Measurements from ENCODE around the gene STK38L. TPM values are rescaled to one million over a fixed set of nuclear protein-coding genes. Genes with fewer than 3 reads are reported as not detected.
"Not testable (repeated sequence)": the region's sequence is repeated elsewhere in the genome, so short reads cannot be mapped to it uniquely, and the experiment has no call there.

STK38L gene
- total and polyA plus RNA-seq, 2 experiments from 2014 or later = 20.3 to 30.0 TPM

DNA sequence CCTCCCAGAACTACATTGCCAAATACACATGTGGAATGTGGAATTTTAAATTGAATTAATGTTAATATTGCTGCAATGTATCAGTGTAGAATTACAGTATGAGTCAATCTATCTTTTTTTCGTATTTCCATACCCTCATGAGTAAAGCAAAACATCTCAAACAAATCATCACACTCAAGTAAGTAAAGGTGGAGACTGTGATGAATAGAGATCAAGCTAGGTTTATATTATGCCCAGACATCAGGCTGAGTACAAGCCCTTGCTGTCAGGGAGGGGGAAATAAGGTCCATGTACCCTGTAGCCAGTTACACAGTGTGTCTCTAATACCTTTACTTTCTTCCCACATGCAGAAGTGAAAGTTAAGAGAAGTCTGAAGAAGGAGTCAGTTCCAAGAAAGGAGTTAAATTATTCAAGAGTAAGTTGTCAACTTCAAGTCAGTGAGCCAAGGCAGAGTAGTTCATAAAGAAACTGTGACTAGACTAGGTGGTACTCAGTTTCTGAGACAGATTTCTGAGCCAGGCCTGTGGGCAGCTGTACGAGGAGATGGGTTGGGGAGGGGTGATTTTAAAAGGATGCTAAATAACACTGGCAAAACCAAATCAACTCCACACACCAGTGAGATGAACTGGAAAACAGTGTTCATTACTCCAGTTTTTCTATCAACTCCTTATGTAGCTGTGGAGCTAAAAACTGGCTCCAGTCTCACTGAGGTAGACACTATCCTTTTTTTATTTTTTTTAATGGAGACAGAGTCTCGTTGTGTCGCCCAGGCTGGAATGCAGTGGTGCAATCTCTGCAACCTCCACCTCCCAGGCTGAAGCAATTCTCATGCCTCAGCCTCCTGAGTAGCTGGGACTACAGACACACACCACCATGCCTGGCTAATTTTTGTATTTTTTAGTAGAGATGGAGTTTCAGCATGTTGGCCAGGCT lies 23.8 kb upstream of the STK38L start:
- DNase-seq (ENCODE audit: low read depth in 1 of 2, low spot score in 1 of 2) = no peak
- no peak for TF ChIP-seq CTCF (IDR thresholded peaks at IDR 0.05; ENCODE audit: low read depth, low read length)

DNA sequence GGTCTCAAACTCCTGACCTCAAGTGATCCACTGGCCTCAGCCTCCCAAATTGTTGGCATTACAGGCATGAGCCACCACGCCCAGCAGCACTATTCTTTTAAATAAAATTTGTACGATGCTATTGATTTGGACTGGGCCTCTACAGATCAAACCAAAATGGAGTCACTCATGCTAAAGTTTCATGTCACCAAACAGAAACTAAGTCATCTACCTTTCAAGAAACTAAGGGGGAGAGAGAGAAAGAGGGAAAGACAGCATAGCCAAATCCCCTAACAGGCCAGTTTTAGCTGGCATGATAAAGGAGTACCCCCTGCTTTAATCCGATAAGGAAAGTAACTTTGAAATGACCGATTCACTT lies 23.1 kb upstream of the STK38L start:
- no peak for TF ChIP-seq CTCF (IDR thresholded peaks at IDR 0.05; ENCODE audit: low read depth, low read length)
- no peaks in the 10 kb centered on the region for H3K27me3 ChIP-seq
- no peaks in the 10 kb centered on the region for H3K4me1 ChIP-seq (ENCODE audit: low read depth)
- no peaks in the 10 kb centered on the region for H3K9me3 ChIP-seq (ENCODE audit: low read depth)
- no peak for DNase-seq (ENCODE audit: low read depth in 1 of 2, low spot score in 1 of 2)
- H3K4me3 ChIP-seq = no peak overlapping the region
- H3K27ac ChIP-seq = no peak overlapping the region
- H3K36me3 ChIP-seq = no peaks in the 10 kb centered on the region

More for the DNA sequence above, 23.8 kb upstream of the STK38L start:
- H3K9me3 ChIP-seq (ENCODE audit: low read depth) = no peaks in the 10 kb centered on the region
- no peaks in the 10 kb centered on the region for H3K36me3 ChIP-seq
- H3K27me3 ChIP-seq = no peaks in the 10 kb centered on the region
- H3K4me1 ChIP-seq (ENCODE audit: low read depth) = no peaks in the 10 kb centered on the region
- no peak overlapping the region for H3K27ac ChIP-seq
- no peak overlapping the region for H3K4me3 ChIP-seq

GRCh38 chr12:27221625-27222387 lies 22.3 kb upstream of the STK38L start:
- no peaks in the 10 kb centered on the region for H3K36me3 ChIP-seq
- no peak overlapping the region for H3K4me3 ChIP-seq
- H3K9me3 ChIP-seq (ENCODE audit: low read depth) = no peaks in the 10 kb centered on the region
- no peak overlapping the region for H3K27ac ChIP-seq
- H3K27me3 ChIP-seq = no peaks in the 10 kb centered on the region
- TF ChIP-seq CTCF (IDR thresholded peaks at IDR 0.05; ENCODE audit: low read depth, low read length) = no peak
- H3K4me1 ChIP-seq (ENCODE audit: low read depth) = no peaks in the 10 kb centered on the region
- DNase-seq (ENCODE audit: low read depth in 1 of 2, low spot score in 1 of 2) = no peak

DNA sequence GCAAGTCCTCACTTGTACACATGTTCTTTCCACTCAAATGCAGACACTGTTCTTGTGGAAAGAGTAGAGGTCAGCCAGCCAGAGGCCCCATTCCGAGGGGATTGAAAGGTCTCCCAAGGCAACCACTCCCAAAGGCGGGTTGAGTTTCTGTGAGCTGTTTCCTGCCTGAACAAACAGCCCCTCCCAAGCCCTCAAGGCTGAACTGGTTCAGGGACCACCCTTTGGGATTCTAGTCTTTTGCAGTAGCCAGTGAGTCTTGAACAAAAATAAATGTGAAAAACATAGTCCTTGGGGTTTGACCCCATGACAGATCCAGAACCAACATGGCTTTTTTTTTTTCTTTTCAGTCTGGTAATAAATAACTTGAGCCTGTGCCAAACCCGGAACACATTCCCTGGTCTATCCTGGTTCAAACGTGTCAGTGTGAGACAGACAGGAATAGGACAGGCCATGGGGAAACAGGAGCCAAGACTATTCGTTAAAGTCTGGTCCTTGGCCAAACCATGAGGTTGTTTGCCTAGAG lies 17.6 kb upstream of the STK38L start:
- no peak for DNase-seq (ENCODE audit: low read depth in 1 of 2, low spot score in 1 of 2)
- H3K4me3 ChIP-seq = no peak overlapping the region
- H3K4me1 ChIP-seq (ENCODE audit: low read depth) = no peaks in the 10 kb centered on the region
- no peaks in the 10 kb centered on the region for H3K27me3 ChIP-seq
- H3K9me3 ChIP-seq (ENCODE audit: low read depth) = no peaks in the 10 kb centered on the region
- H3K27ac ChIP-seq = no peak overlapping the region
- H3K36me3 ChIP-seq = no peaks in the 10 kb centered on the region
- TF ChIP-seq CTCF (IDR thresholded peaks at IDR 0.05; ENCODE audit: low read depth, low read length) = no peak

DNA sequence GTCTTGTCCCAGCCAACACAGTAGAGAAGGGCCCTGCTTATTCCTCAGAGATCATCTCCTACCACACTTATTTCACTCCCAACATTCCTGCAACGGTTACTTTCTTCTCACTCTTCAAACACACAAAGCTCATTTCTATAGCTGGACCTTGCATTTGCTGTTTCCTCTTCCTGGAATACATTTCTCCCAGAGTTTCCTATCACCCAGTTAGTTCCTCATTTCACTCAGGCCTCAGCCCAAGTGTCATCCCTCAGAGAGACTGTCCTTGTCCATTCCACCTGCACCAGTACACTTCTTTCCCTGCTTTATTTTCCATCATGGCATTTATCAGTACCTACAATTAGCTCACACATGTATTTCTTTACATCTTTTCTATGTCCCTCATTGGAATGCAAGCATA lies 14.7 kb upstream of the STK38L start:
- no peak for TF ChIP-seq CTCF (IDR thresholded peaks at IDR 0.05; ENCODE audit: low read depth, low read length)
- Histone ChIP-seq H3K27ac (no peak overlapping the region), H3K9me3 (ENCODE audit: low read depth) (no peaks in the 10 kb centered on the region), H3K27me3 (no peaks in the 10 kb centered on the region), H3K4me3 (no peak overlapping the region), H3K4me1 (ENCODE audit: low read depth) (no peaks in the 10 kb centered on the region), H3K36me3 (no peaks in the 10 kb centered on the region)
- no peak for DNase-seq (ENCODE audit: low read depth in 1 of 2, low spot score in 1 of 2)

DNA sequence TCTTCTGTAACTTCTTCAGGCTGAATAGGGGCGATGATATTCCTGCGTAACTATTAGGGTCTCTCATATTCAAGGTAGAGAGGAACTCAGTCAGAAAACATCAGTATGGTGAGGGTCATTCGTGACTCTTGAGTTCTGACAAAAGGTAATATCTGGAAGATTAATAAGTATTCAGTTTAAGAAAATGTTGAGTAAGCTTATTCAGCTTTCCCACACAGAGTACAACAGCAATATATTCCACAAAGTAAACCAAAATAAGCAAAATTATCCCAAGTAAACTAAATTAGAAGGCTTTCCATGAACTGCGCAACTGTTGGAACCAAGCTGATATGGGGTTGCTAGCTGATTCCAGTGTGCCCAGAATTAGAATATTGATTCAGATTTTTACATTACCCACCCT lies 12.7 kb upstream of the STK38L start:
- H3K9me3 ChIP-seq (ENCODE audit: low read depth); H3K27ac ChIP-seq; H3K4me3 ChIP-seq; H3K4me1 ChIP-seq (ENCODE audit: low read depth); DNase-seq (ENCODE audit: low read depth in 1 of 2, low spot score in 1 of 2); H3K36me3 ChIP-seq; H3K27me3 ChIP-seq: not testable (repeated sequence)

Data from cardiac muscle cell (in vitro differentiated cells and primary cell).